ENCODE data around the gene SVOP. TPM values are rescaled to one million over a fixed set of nuclear protein-coding genes. Genes with fewer than 3 reads are reported as not detected.

SVOP gene
- total RNA-seq, 2 experiments from 2014 or later = not detected

DNA sequence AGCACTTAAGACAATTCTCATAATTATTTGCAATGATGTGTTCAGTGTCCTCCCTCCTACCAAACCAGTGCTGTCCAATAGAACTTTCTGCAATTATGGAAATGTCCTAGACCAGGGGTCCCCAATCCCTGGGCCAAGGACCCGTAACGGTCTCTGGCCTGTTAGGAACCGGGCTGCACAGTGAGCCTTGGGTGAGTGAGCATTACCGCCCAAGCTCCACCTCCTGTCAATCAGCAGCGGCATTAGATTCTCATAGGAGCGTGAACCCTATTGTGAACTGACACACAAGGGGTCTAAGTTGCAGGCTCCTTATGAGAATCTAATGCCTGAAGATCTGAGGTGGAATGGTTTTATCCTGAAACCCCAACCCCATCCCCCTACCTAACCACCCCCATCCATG, 3.9 kb downstream of the SVOP start:
- Histone ChIP-seq H3K27ac (ENCODE audit: low read depth, low read length, poor library complexity, severe bottlenecking) (no peak overlapping the region), H3K4me2 (ENCODE audit: low read length) (no peak overlapping the region), H2AFZ (ENCODE audit: low read length) (no peak overlapping the region), H3K4me1 (ENCODE audit: insufficient read depth, low read length, poor library complexity, severe bottlenecking) (no peaks in the 10 kb centered on the region), H3K4me3 (ENCODE audit: low read depth, low read length, poor library complexity, severe bottlenecking) (no peak overlapping the region), H4K20me1 (ENCODE audit: insufficient read depth, low read length) (no peaks in the 10 kb centered on the region), H3K79me2 (ENCODE audit: insufficient read depth, low read depth, low read length) (no peaks in the 10 kb centered on the region), H3K36me3 (ENCODE audit: insufficient read depth, low read length) (no peaks in the 10 kb centered on the region), H3K9me3 (ENCODE audit: low read length) (no peaks in the 10 kb centered on the region), H3K9me2 (ENCODE audit: insufficient read depth, low read length) (no peaks in the 10 kb centered on the region)
- CTCF ChIA-PET (ENCODE audit: unreplicated experiment) = no interaction called here
- no peak for DNase-seq (ENCODE audit: low spot score)
- POLR2A ChIA-PET = no interaction called here
- intact Hi-C loops (cut with micrococcal nuclease; ENCODE audit: unreplicated experiment) = no loop called here
- TF ChIP-seq, protein P1, sequence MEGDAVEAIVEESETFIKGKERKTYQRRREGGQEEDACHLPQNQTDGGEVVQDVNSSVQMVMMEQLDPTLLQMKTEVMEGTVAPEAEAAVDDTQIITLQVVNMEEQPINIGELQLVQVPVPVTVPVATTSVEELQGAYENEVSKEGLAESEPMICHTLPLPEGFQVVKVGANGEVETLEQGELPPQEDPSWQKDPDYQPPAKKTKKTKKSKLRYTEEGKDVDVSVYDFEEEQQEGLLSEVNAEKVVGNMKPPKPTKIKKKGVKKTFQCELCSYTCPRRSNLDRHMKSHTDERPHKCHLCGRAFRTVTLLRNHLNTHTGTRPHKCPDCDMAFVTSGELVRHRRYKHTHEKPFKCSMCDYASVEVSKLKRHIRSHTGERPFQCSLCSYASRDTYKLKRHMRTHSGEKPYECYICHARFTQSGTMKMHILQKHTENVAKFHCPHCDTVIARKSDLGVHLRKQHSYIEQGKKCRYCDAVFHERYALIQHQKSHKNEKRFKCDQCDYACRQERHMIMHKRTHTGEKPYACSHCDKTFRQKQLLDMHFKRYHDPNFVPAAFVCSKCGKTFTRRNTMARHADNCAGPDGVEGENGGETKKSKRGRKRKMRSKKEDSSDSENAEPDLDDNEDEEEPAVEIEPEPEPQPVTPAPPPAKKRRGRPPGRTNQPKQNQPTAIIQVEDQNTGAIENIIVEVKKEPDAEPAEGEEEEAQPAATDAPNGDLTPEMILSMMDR (conservative IDR thresholded peaks at IDR 0.05; ENCODE audit: low read length) = no peak
- no peak for TF ChIP-seq EZH2phosphoT487 (IDR thresholded peaks at IDR 0.05; ENCODE audit: borderline replicate concordance, low read depth, low read length)
- BruUV-seq (replicated peaks) = no TSS peak

DNA sequence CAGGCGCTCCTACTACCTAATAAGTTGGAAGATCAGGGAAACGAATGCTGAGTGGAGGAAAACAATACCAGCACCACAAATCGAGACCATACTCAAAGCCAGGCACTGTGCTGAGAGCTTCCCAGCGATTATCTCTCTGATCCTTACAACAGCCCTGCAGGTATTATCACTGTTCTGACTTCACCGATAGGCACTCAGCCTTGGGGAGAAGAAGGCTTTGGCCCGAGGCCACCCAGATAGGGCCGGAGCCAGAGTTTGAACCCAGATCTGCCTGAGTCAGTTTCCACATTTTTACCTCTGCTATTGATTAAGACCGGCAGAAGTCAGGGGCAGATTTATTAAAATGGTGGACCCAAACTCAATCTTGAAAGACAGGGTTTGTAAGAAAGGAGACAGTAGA, 4.9 kb downstream of the SVOP start:
- no peak overlapping the region for H3K27ac ChIP-seq (ENCODE audit: low read depth, low read length, poor library complexity, severe bottlenecking)
- no peaks in the 10 kb centered on the region for H3K9me3 ChIP-seq (ENCODE audit: low read length)
- no peak for DNase-seq (ENCODE audit: low spot score)
- no peaks in the 10 kb centered on the region for H3K79me2 ChIP-seq (ENCODE audit: insufficient read depth, low read depth, low read length)
- intact Hi-C loops (cut with micrococcal nuclease; ENCODE audit: unreplicated experiment) = no loop called here
- H3K36me3 ChIP-seq (ENCODE audit: insufficient read depth, low read length) = no peaks in the 10 kb centered on the region
- ChIA-PET CTCF (ENCODE audit: unreplicated experiment) (no interaction called here), POLR2A (no interaction called here)
- peaks cover 8% of the 10 kb centered on the region for H3K4me1 ChIP-seq (ENCODE audit: insufficient read depth, low read length, poor library complexity, severe bottlenecking)
- no peaks in the 10 kb centered on the region for H4K20me1 ChIP-seq (ENCODE audit: insufficient read depth, low read length)
- no TSS peak for BruUV-seq (replicated peaks)
- TF ChIP-seq, protein P1 (conservative IDR thresholded peaks at IDR 0.05; ENCODE audit: low read length) = no peak
- TF ChIP-seq EZH2phosphoT487 (IDR thresholded peaks at IDR 0.05; ENCODE audit: borderline replicate concordance, low read depth, low read length) = no peak
- H3K9me2 ChIP-seq (ENCODE audit: insufficient read depth, low read length) = no peaks in the 10 kb centered on the region
- no peak overlapping the region for H2AFZ ChIP-seq (ENCODE audit: low read length)
- H3K4me2 ChIP-seq (ENCODE audit: low read length) = no peak overlapping the region
- H3K4me3 ChIP-seq (ENCODE audit: low read depth, low read length, poor library complexity, severe bottlenecking) = no peak overlapping the region

DNA sequence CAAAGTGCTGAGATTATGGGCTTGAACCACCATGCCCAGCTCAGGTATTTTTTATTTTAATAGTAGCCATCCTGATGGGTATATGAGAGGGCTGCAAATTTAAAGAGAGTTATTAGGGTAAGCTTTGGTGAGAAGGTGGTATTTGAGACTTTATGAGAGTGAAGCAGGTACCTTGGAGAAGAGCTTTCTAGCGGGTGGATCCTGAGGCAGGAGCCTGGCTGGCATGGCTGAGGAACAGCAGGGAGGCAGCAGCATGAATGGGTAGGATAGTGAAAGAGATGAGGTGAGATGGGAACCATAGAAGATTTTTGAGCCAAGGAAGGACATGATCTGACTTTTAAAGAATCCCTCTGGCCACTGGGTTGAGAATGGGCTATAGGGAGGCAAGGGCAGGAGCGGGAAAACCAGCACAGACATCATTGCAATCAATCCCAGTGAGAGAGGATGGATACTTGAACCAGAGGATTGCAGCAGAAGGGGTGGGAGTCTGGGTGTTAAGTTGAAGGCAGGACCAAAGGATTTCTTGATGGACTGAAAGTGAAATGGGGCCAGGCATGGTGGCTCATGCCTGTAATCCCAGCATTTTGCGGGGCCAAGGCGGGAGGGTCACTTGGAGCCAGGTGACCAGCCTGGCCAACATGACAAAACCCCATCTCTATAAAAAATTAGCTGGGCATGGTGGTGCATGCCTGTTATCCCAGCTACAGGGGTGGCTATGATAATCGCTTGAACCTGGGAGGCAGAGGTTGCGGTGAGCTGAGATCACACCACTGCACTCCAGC, 5.7 kb downstream of the SVOP start:
- H4K20me1 ChIP-seq (ENCODE audit: insufficient read depth, low read length) = no peaks in the 10 kb centered on the region
- no peaks in the 10 kb centered on the region for H3K36me3 ChIP-seq (ENCODE audit: insufficient read depth, low read length)
- DNase-seq (ENCODE audit: low spot score) = no peak
- H3K4me1 ChIP-seq (ENCODE audit: insufficient read depth, low read length, poor library complexity, severe bottlenecking) = peaks cover 12% of the 10 kb centered on the region
- H3K9me3 ChIP-seq (ENCODE audit: low read length) = no peaks in the 10 kb centered on the region
- BruUV-seq (replicated peaks) = no TSS peak
- ChIA-PET POLR2A (interaction anchor here (0.9 kb wide), 1 partner anchor 9 kb away, joined by 4 read pairs; no protein-coding TSS in a partner anchor), CTCF (ENCODE audit: unreplicated experiment) (no interaction called here)
- H3K4me2 ChIP-seq (ENCODE audit: low read length) = no peak overlapping the region
- H3K4me3 ChIP-seq (ENCODE audit: low read depth, low read length, poor library complexity, severe bottlenecking) = no peak overlapping the region
- intact Hi-C loops (cut with micrococcal nuclease; ENCODE audit: unreplicated experiment) = no loop called here
- no peaks in the 10 kb centered on the region for H3K79me2 ChIP-seq (ENCODE audit: insufficient read depth, low read depth, low read length)
- H3K27ac ChIP-seq (ENCODE audit: low read depth, low read length, poor library complexity, severe bottlenecking) = no peak overlapping the region
- no peak for TF ChIP-seq EZH2phosphoT487 (IDR thresholded peaks at IDR 0.05; ENCODE audit: borderline replicate concordance, low read depth, low read length)
- TF ChIP-seq, protein P1 (conservative IDR thresholded peaks at IDR 0.05; ENCODE audit: low read length) = no peak
- no peaks in the 10 kb centered on the region for H3K9me2 ChIP-seq (ENCODE audit: insufficient read depth, low read length)
- no peak overlapping the region for H2AFZ ChIP-seq (ENCODE audit: low read length)

All from OCI-LY7 (cell line).